H1 (cell line): ENCODE measurements around the gene NAXD. TPM values are rescaled to one million over a fixed set of nuclear protein-coding genes. Genes with fewer than 3 reads are reported as not detected.

Experiments
- CTCF ChIA-PET: fragments of 300-600 bp; sonication (Branson Sonifier 250); formaldehyde crosslinking; loops from one replicate; lab custom pipeline; 2021; ENCODE audit not compliant: partially characterized antibody; lab: Charles Lee
- POLR2A ChIA-PET: fragments of 300-600 bp; sonication (Branson Sonifier 250); formaldehyde crosslinking; loops from one replicate; lab custom pipeline; 2021; ENCODE audit warnings: inconsistent platforms; ENCODE audit not compliant: partially characterized antibody; lab: Charles Lee
- DNase-seq, 2 experiments: peaks; one replicate each; pipeline versions ENCODE4 v3.0.0 to v3.0.0-alpha.2; 2010 to 2022; ENCODE audit warnings: low spot score in 2 of 2, low read depth in 1 of 2, mixed read lengths in 1 of 2
- FAIRE-seq: peaks from 2 replicates; lab custom pipeline; 2011; peaks lifted over from hg19 to GRCh38; lab: Jason Lieb, UNC
- H2AFZ ChIP-seq: 2 replicates; pipeline ENCODE4 v1.8.1; 2012; ENCODE audit warnings: low read length, inconsistent platforms
- H2AK5ac ChIP-seq: 2 replicates; pipeline ENCODE4 v1.6.1; 2013; ENCODE audit warnings: low read depth, low read length
- H2BK120ac ChIP-seq: replicated peaks from 2 replicates; pipeline ENCODE3; 2013; ENCODE audit warnings: low read depth, low read length, inconsistent platforms
- H2BK12ac ChIP-seq: 2 replicates; pipeline ENCODE4 v1.6.1; 2013; ENCODE audit warnings: low read depth, low read length
- H2BK15ac ChIP-seq: 2 replicates; pipeline ENCODE4 v1.6.1; 2013; ENCODE audit warnings: low read length
- H2BK20ac ChIP-seq: 2 replicates; pipeline ENCODE4 v1.6.1; 2013; ENCODE audit warnings: low read length
- H2BK5ac ChIP-seq: 2 replicates; pipeline ENCODE4 v1.6.1; 2013; ENCODE audit warnings: low read depth, low read length
- H3K14ac ChIP-seq: 2 replicates; pipeline ENCODE4 v1.6.1; 2013; ENCODE audit warnings: inconsistent platforms; ENCODE audit not compliant: insufficient read length
- H3K18ac ChIP-seq: 2 replicates; pipeline ENCODE4 v1.6.1; 2013; ENCODE audit warnings: low read length; ENCODE audit errors: extremely low read depth
- H3K23ac ChIP-seq: 2 replicates; pipeline ENCODE4 v1.6.1; 2013; ENCODE audit warnings: inconsistent platforms; ENCODE audit not compliant: insufficient read length
- H3K23me2 ChIP-seq: 2 replicates; pipeline ENCODE4 v1.6.1; 2013; ENCODE audit warnings: low read depth, low read length
- H3K27ac ChIP-seq: 2 replicates; pipeline ENCODE4 v1.6.1; 2011; ENCODE audit warnings: low read depth, low read length, inconsistent platforms
- H3K27me3 ChIP-seq, 4 experiments: replicated peaks in 1 of 4; 1 replicate in 1 of 4; 2 replicates in 3 of 4; pipeline versions ENCODE4 v1.6.1 to v1.8.1; 2011 to 2013; ENCODE audit warnings: low read length in 3 of 4, mild to moderate bottlenecking in 3 of 4, inconsistent platforms in 2 of 4, mixed read lengths in 2 of 4, moderate library complexity in 1 of 4; ENCODE audit not compliant: control insufficient read depth in 3 of 4, insufficient read depth in 3 of 4; ENCODE audit errors: extremely low read depth in 1 of 4
- H3K36me3 ChIP-seq, 4 experiments: 2 replicates each; pipeline versions ENCODE4 v1.6.1 to v1.8.1; 2011 to 2013; ENCODE audit warnings: mild to moderate bottlenecking in 4 of 4, low read length in 3 of 4, moderate library complexity in 2 of 4, control low read depth in 1 of 4, inconsistent platforms in 1 of 4; ENCODE audit not compliant: insufficient read depth in 4 of 4, control insufficient read depth in 2 of 4
- H3K4ac ChIP-seq: replicated peaks from 2 replicates; pipeline ENCODE3; 2013; ENCODE audit warnings: low read length, low read depth, mixed read lengths, inconsistent platforms; ENCODE audit not compliant: insufficient read length
- H3K4me1 ChIP-seq, 4 experiments: replicated peaks in 1 of 4; 1 replicate in 1 of 4; 2 replicates in 3 of 4; pipeline versions ENCODE4 v1.6.1 to v1.8.1; 2011 to 2013; ENCODE audit warnings: low read length in 3 of 4, inconsistent platforms in 2 of 4, mixed read lengths in 1 of 4; ENCODE audit not compliant: insufficient read depth in 4 of 4, control insufficient read depth in 3 of 4
- H3K4me2 ChIP-seq, 2 experiments: 2 replicates each; pipeline versions ENCODE4 v1.6.1 to v1.8.1; 2011 to 2013; ENCODE audit warnings: low read depth in 2 of 2, low read length in 2 of 2, control low read depth in 1 of 2, inconsistent platforms in 1 of 2, mild to moderate bottlenecking in 1 of 2; ENCODE audit not compliant: insufficient read depth in 1 of 2
- H3K4me3 ChIP-seq, 4 experiments: fragments of 200-600, 300-600 bp in 1 of 4; sonication (generic), shearing (Covaris generic), sonication (Bioruptor Twin) in 1 of 4; 2 replicates each; pipeline versions ENCODE4 v1.5.1 to v1.8.1; 2011 to 2016; ENCODE audit warnings: low read length in 4 of 4, low read depth in 3 of 4, control low read depth in 2 of 4, inconsistent platforms in 2 of 4, mild to moderate bottlenecking in 2 of 4, mixed read lengths in 1 of 4, moderate library complexity in 1 of 4; ENCODE audit not compliant: insufficient read depth in 2 of 4; ENCODE audit errors: extremely low read depth in 1 of 4
- H3K56ac ChIP-seq: replicated peaks from 2 replicates; pipeline ENCODE3; 2013; ENCODE audit warnings: low read depth, mild to moderate bottlenecking, mixed read lengths, low read length, inconsistent platforms; ENCODE audit not compliant: insufficient read length
- H3K79me1 ChIP-seq: 2 replicates; pipeline ENCODE4 v1.6.1; 2013; ENCODE audit warnings: low read depth, low read length, control low read depth
- H3K79me2 ChIP-seq, 2 experiments: 2 replicates each; pipeline versions ENCODE4 v1.6.1 to v1.8.1; 2012 to 2013; ENCODE audit warnings: low read length in 2 of 2, mild to moderate bottlenecking in 2 of 2, inconsistent platforms in 1 of 2; ENCODE audit not compliant: insufficient read depth in 2 of 2, control insufficient read depth in 1 of 2
- H3K9ac ChIP-seq, 4 experiments: replicated peaks in 1 of 4; 1 replicate in 1 of 4; 2 replicates in 3 of 4; pipeline versions ENCODE4 v1.6.1 to v1.8.1; 2011 to 2013; ENCODE audit warnings: low read depth in 3 of 4, low read length in 3 of 4, control low read depth in 2 of 4, mild to moderate bottlenecking in 2 of 4, moderate library complexity in 2 of 4, inconsistent platforms in 1 of 4; ENCODE audit errors: extremely low read depth in 1 of 4
- H3K9me3 ChIP-seq, 2 experiments: 2 replicates each; pipeline versions ENCODE4 v1.6.1 to v1.8.1; 2012 to 2013; ENCODE audit warnings: mild to moderate bottlenecking in 2 of 2, moderate library complexity in 2 of 2, control low read depth in 1 of 2, inconsistent platforms in 1 of 2, low read depth in 1 of 2, low read length in 1 of 2, mixed read lengths in 1 of 2; ENCODE audit not compliant: insufficient read depth in 2 of 2
- H4K20me1 ChIP-seq, 2 experiments: replicated peaks in 1 of 2; 2 replicates each; pipeline versions ENCODE3 to v1.8.1; 2011 to 2013; ENCODE audit warnings: inconsistent platforms in 2 of 2, low read length in 2 of 2, mild to moderate bottlenecking in 1 of 2; ENCODE audit not compliant: insufficient read depth in 2 of 2, control insufficient read depth in 1 of 2
- H4K5ac ChIP-seq: 2 replicates; pipeline ENCODE4 v1.6.1; 2013; ENCODE audit warnings: low read length, low read depth, mixed read lengths, inconsistent platforms; ENCODE audit not compliant: insufficient read length
- H4K8ac ChIP-seq: 2 replicates; pipeline ENCODE4 v1.8.0; 2013; ENCODE audit warnings: mild to moderate bottlenecking, moderate library complexity, low read length, inconsistent platforms; ENCODE audit not compliant: insufficient read depth; ENCODE audit errors: extremely low read depth
- H4K91ac ChIP-seq: replicated peaks from 2 replicates; pipeline ENCODE3; 2013; ENCODE audit warnings: low read length, mixed read lengths, inconsistent platforms; ENCODE audit not compliant: insufficient read length
- HDAC6 ChIP-seq: IDR thresholded peaks from one replicate; pipeline ENCODE4 v1.7.1; 2012; ENCODE audit warnings: low read depth, mild to moderate bottlenecking, inconsistent platforms, low read length, moderate library complexity
- RBBP5 ChIP-seq: IDR thresholded peaks from 2 replicates; pipeline ENCODE4 v1.7.1; 2012; ENCODE audit warnings: low read depth, mild to moderate bottlenecking, inconsistent platforms, low read length, moderate library complexity, borderline replicate concordance
- SAP30 ChIP-seq: fragments of 300-600 bp; sonication (generic); IDR thresholded peaks from 2 replicates; pipeline ENCODE4 v1.7.1; 2012; ENCODE audit warnings: low read length, moderate library complexity, mild to moderate bottlenecking, inconsistent platforms; ENCODE audit not compliant: insufficient read depth, insufficient replicate concordance
- SIN3A ChIP-seq, 2 experiments: IDR thresholded peaks in 1 of 2; conservative IDR thresholded peaks in 1 of 2; 2 replicates each; pipeline ENCODE4 v1.6.1; 2011 to 2012; ENCODE audit warnings: low read length in 2 of 2, improper control_type of control experiment in 1 of 2, low read depth in 1 of 2, mild to moderate bottlenecking in 1 of 2
- TAF7 ChIP-seq: optimal IDR thresholded peaks from 2 replicates; pipeline ENCODE3; 2011; ENCODE audit warnings: low read depth, mild to moderate bottlenecking, inconsistent platforms, low read length, moderate library complexity, borderline replicate concordance
- YY1 ChIP-seq: IDR thresholded peaks from 2 replicates; pipeline ENCODE4 v1.6.1; 2011; ENCODE audit warnings: low read depth, mild to moderate bottlenecking, low read length
- WGBS, 2 experiments: shearing (Covaris generic) in 1 of 2; methylation state at CpG; one replicate each; pipeline versions ENCODE4 v1.1.6 to v1.1.7; 2013 to 2015; ENCODE audit warnings: low lambda C conversion rate in 2 of 2, mixed read lengths in 2 of 2, inconsistent platforms in 1 of 2, low coverage in 1 of 2, missing lambda C conversion rate in 1 of 2; ENCODE audit not compliant: insufficient replicate concordance in 2 of 2, insufficient coverage in 1 of 2, insufficient read length in 1 of 2; ENCODE audit errors: extremely low coverage in 1 of 2, missing lambda C conversion rate in 1 of 2; 5-methylcytosine and 5-hydroxymethylcytosine counted together
- polyA plus RNA-seq, 7 experiments: library from polyadenylated mRNA; depleted of rRNA in 3 of 7; stranded (reverse) in 5 of 7; unstranded in 2 of 7; fragments of >200 nt in 5 of 7; fragments of 200-250 nt in 2 of 7; gene quantifications; 1 replicate in 5 of 7; 2 replicates in 1 of 7; 4 replicates in 1 of 7; pipeline versions ENCODE4 v1.2.1 to v1.2.3, GENCODE V29; 2011 to 2013; ENCODE audit warnings: missing spikeins in 2 of 7, mixed read lengths in 2 of 7
- total RNA-seq: library from RNA; stranded (reverse); fragmentation: NEBNext Ultra II Directional; extraction: Animal tissue kit (Norgen Biotek cat#: 25700); gene quantifications from 2 replicates; pipeline ENCODE4 v1.2.1, GENCODE V29; 2021

The NAXD gene
- total and polyA plus RNA-seq, 2 of the 8 experiments (the other 6 are each of a cell fraction or from before 2014, with no cell fraction given) = 25.4 to 35.5 TPM

DNA sequence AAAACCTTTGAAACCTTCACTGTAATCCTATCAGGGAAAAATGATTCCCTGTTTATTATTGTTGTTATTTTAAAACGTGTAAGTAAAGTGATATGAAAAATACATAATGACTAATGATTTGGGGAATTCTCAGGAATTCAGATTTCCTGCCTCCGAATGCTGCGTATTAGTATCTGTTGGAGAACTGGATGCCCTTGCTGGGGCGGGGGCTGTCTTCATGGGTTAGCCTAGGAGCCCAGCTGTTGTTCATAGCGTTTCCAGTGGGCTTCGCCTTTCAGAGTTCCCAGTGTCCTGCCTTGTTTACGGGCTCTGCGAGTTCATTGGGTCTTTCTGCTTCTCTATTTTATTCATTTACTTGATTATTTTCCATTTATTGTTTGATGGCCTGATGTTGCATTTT is 18.4 kb downstream of the NAXD start:
- no peak overlapping the region for H3K18ac ChIP-seq
- no peak overlapping the region for H3K4me2 ChIP-seq
- POLR2A ChIA-PET = no interaction called here
- no peak overlapping the region for H3K4ac ChIP-seq
- TF ChIP-seq SAP30 = no peak
- no peak for TF ChIP-seq SIN3A (conservative IDR thresholded peaks at IDR 0.05 in 1 of 2, IDR thresholded peaks at IDR 0.05 in 1 of 2; ENCODE audit: low read depth in 1 of 2, low read length in 2 of 2)
- TF ChIP-seq HDAC6 = no peak
- no peak for TF ChIP-seq TAF7
- no peak for TF ChIP-seq RBBP5
- no peak for TF ChIP-seq YY1
- no peak overlapping the region for H3K56ac ChIP-seq
- H2BK5ac ChIP-seq = no peak overlapping the region
- H2AK5ac ChIP-seq = no peak overlapping the region
- no peak overlapping the region for H4K8ac ChIP-seq
- H4K20me1 ChIP-seq = peaks cover 2 to 25% of the 10 kb centered on the region in 2 experiments
- FAIRE-seq = no peak
- H3K14ac ChIP-seq = no peak overlapping the region
- H3K79me1 ChIP-seq = peaks cover 5% of the 10 kb centered on the region; the same call in 1 of the 2 replicates
- no peak overlapping the region for H3K23ac ChIP-seq
- no peak overlapping the region for H2BK12ac ChIP-seq
- peaks cover 0 to 25% of the 10 kb centered on the region in 2 experiments; a peak in 2 of 4 replicates for H3K79me2 ChIP-seq
- H4K5ac ChIP-seq = no peak overlapping the region
- no peaks in the 10 kb centered on the region for H3K27me3 ChIP-seq
- H2BK120ac ChIP-seq = no peak overlapping the region
- no peak overlapping the region for H2AFZ ChIP-seq
- H3K4me3 ChIP-seq = no peak overlapping the region
- no peak overlapping the region for H4K91ac ChIP-seq
- H3K4me1 ChIP-seq = no peaks in the 10 kb centered on the region
- no peaks in the 10 kb centered on the region for H3K9me3 ChIP-seq
- 88% methylated on average over 8 of the region's 8 CpGs; no CpG with 5 or more reads in 1 of the 2 experiments for WGBS, 2 experiments
- DNase-seq = no peak
- no peak overlapping the region for H3K9ac ChIP-seq
- H3K36me3 ChIP-seq = peaks cover 8 to 28% (median 20%) of the 10 kb centered on the region in 4 experiments; a peak in 7 of 8 replicates
- H3K23me2 ChIP-seq = no peaks in the 10 kb centered on the region
- CTCF ChIA-PET = no interaction called here
- no peak overlapping the region for H3K27ac ChIP-seq
- no peak overlapping the region for H2BK15ac ChIP-seq
- H2BK20ac ChIP-seq = no peak overlapping the region
